Caco-2 (cell line): ENCODE measurements around the gene ZNF577. TPM values are rescaled to one million over a fixed set of nuclear protein-coding genes. Genes with fewer than 3 reads are reported as not detected.

Experiments used
- BruUV-seq: library from RNA; stranded (reverse); fragments of 400-500 nt; replicated peaks from 2 replicates; lab custom pipeline; 2021; lab: Mats Ljungman, UMichigan
- CTCF ChIA-PET: fragments of 300-600 bp; sonication (Branson Sonifier 250); formaldehyde crosslinking; loops from one replicate; lab custom pipeline; 2022; ENCODE audit warnings: antibody characterized with exemption; lab: Charles Lee
- POLR2A ChIA-PET: fragments of 300-600 bp; sonication (Branson Sonifier 250); formaldehyde crosslinking; loops from one replicate; lab custom pipeline; 2022; ENCODE audit warnings: antibody characterized with exemption; lab: Charles Lee
- DNase-seq, 2 experiments: peaks; one replicate each; pipeline versions ENCODE4 v3.0.0 to v3.0.0-alpha.2; 2020 to 2022
- H3K27me3 ChIP-seq: replicated peaks from 2 replicates; pipeline ENCODE4 v1.6.0; 2011; ENCODE audit warnings: low read length; ENCODE audit not compliant: control insufficient read depth, insufficient read depth
- H3K36me3 ChIP-seq: 2 replicates; pipeline ENCODE4 v1.5.1; 2011; ENCODE audit warnings: low read length; ENCODE audit not compliant: control insufficient read depth, insufficient read depth
- H3K4me1 ChIP-seq: fragments of 250-450 bp; sonication (Bioruptor Pico); 2 replicates; pipeline ENCODE4 v1.5.1; 2020; ENCODE audit warnings: mild to moderate bottlenecking
- H3K4me3 ChIP-seq: 2 replicates; pipeline ENCODE4 v1.5.1; 2011; ENCODE audit warnings: low read depth, mild to moderate bottlenecking, control low read depth, low read length
- H3K9me3 ChIP-seq: fragments of 250-450 bp; sonication (Bioruptor Pico); 2 replicates; pipeline ENCODE4 v1.5.1; 2020; ENCODE audit warnings: mild to moderate bottlenecking, moderate library complexity
- H3K27ac Mint-ChIP-seq: one replicate; pipeline ENCODE4 v1.8.0; 2022; ENCODE audit warnings: mixed read lengths; ENCODE audit not compliant: unreplicated experiment
- H3K27me3 Mint-ChIP-seq: one replicate; pipeline ENCODE4 v1.8.0; 2022; ENCODE audit warnings: mixed read lengths; ENCODE audit not compliant: insufficient read depth, unreplicated experiment
- H3K36me3 Mint-ChIP-seq: one replicate; pipeline ENCODE4 v1.8.0; 2022; ENCODE audit warnings: mild to moderate bottlenecking, mixed read lengths; ENCODE audit not compliant: insufficient read depth, unreplicated experiment
- H3K4me1 Mint-ChIP-seq: one replicate; pipeline ENCODE4 v1.8.0; 2022; ENCODE audit warnings: low read depth, mixed read lengths; ENCODE audit not compliant: unreplicated experiment
- H3K4me3 Mint-ChIP-seq: one replicate; pipeline ENCODE4 v1.8.0; 2022; ENCODE audit warnings: mild to moderate bottlenecking, moderate library complexity, mixed read lengths; ENCODE audit not compliant: unreplicated experiment
- H3K9me3 Mint-ChIP-seq: one replicate; pipeline ENCODE4 v1.8.0; 2022; ENCODE audit warnings: mixed read lengths; ENCODE audit not compliant: unreplicated experiment
- CTCF ChIP-seq, 2 experiments: fragments of 200-600 bp in 1 of 2; IDR thresholded peaks; 1 replicate in 1 of 2; 2 replicates in 1 of 2; pipeline versions ENCODE4 v1.5.1 to v1.8.0; 2011 to 2022; ENCODE audit warnings: antibody characterized with exemption in 1 of 2, control low read depth in 1 of 2, inconsistent platforms in 1 of 2, low read depth in 1 of 2, low read length in 1 of 2, mild to moderate bottlenecking in 1 of 2, moderate library complexity in 1 of 2; ENCODE audit not compliant: insufficient read depth in 1 of 2, severe bottlenecking in 1 of 2, unreplicated experiment in 1 of 2
- intact Hi-C: fragments of 100-400 bp; cut with micrococcal nuclease; formaldehyde crosslinking; loops from one replicate; pipeline ENCODE4 v1.10.0; 2022; ENCODE audit not compliant: unreplicated experiment
- total RNA-seq: library from RNA; stranded (reverse); gene quantifications from 2 replicates; pipeline ENCODE4 v1.2.3, GENCODE V29; 2022

Gene ZNF577
- total RNA-seq, 1 experiment from 2014 or later = 7.7 TPM

- CTCF ChIA-PET = no interaction called here
- Mint-ChIP-seq H3K4me1 (peaks cover 7% of the 10 kb centered on the region), H3K36me3 (peaks cover 14% of the 10 kb centered on the region), H3K27ac (no peak overlapping the region), H3K4me3 (no peak overlapping the region), H3K27me3 (no peaks in the 10 kb centered on the region), H3K9me3 (peaks cover 67% of the 10 kb centered on the region)
- Histone ChIP-seq H3K4me1 (no peaks in the 10 kb centered on the region; the same call in 1 of the 2 replicates), H3K27me3 (no peaks in the 10 kb centered on the region), H3K9me3 (peaks cover 78% of the 10 kb centered on the region), H3K4me3 (no peak overlapping the region), H3K36me3 (no peaks in the 10 kb centered on the region; the same call in 1 of the 2 replicates)
- intact Hi-C loops = no loop called here
- TF ChIP-seq CTCF (IDR thresholded peaks at IDR 0.05; ENCODE audit: insufficient read depth in 1 of 2, low read depth in 1 of 2, low read length in 1 of 2, severe bottlenecking in 1 of 2, unreplicated experiment in 1 of 2) = no peak
- DNase-seq = no peak
- POLR2A ChIA-PET = interaction anchor here (0.6 kb wide), 1 partner anchor 30 kb away, joined by 4 read pairs; no protein-coding TSS in a partner anchor
- no TSS peak for BruUV-seq
Measured at GRCh38 chr19:51903192-51903591, 15.4 kb upstream of the ZNF577 start.

GRCh38 chr19:51901860-51902259 is 14.1 kb upstream of the ZNF577 start:
- intact Hi-C loops = no loop called here
- DNase-seq = no peak
- H3K4me1 ChIP-seq = no peaks in the 10 kb centered on the region; the same call in 1 of the 2 replicates
- no peak overlapping the region for H3K27ac Mint-ChIP-seq
- no TSS peak for BruUV-seq
- H3K4me3 Mint-ChIP-seq = no peak overlapping the region
- ChIA-PET CTCF (no interaction called here), POLR2A (no interaction called here)
- peaks cover 7% of the 10 kb centered on the region for H3K4me1 Mint-ChIP-seq
- TF ChIP-seq CTCF (IDR thresholded peaks at IDR 0.05; ENCODE audit: insufficient read depth in 1 of 2, low read depth in 1 of 2, low read length in 1 of 2, severe bottlenecking in 1 of 2, unreplicated experiment in 1 of 2) = no peak
- peaks cover 16% of the 10 kb centered on the region for H3K36me3 Mint-ChIP-seq
- no peaks in the 10 kb centered on the region; the same call in 1 of the 2 replicates for H3K36me3 ChIP-seq
- peaks cover 80% of the 10 kb centered on the region for H3K9me3 ChIP-seq
- H3K27me3 Mint-ChIP-seq = no peaks in the 10 kb centered on the region
- H3K27me3 ChIP-seq = no peaks in the 10 kb centered on the region
- H3K4me3 ChIP-seq = no peak overlapping the region
- peaks cover 57% of the 10 kb centered on the region for H3K9me3 Mint-ChIP-seq

GRCh38 chr19:51891193-51891747 is 3.5 kb upstream of the ZNF577 start:
- BruUV-seq = no TSS peak
- Mint-ChIP-seq H3K9me3 (peaks cover 71% of the 10 kb centered on the region), H3K36me3 (peaks cover 47% of the 10 kb centered on the region), H3K4me3 (no peak overlapping the region), H3K4me1 (no peaks in the 10 kb centered on the region), H3K27me3 (no peaks in the 10 kb centered on the region), H3K27ac (no peak overlapping the region)
- Histone ChIP-seq H3K4me3 (no peak overlapping the region), H3K9me3 (peaks cover 57% of the 10 kb centered on the region), H3K36me3 (peaks cover 6% of the 10 kb centered on the region), H3K27me3 (no peaks in the 10 kb centered on the region), H3K4me1 (0 out of 2 replicates have a peak, but pooled peaks cover 3% of the 10 kb centered on the region)
- ChIA-PET POLR2A (no interaction called here), CTCF (no interaction called here)
- no peak for DNase-seq
- intact Hi-C loops = no loop called here
- no peak for TF ChIP-seq CTCF (IDR thresholded peaks at IDR 0.05; ENCODE audit: insufficient read depth in 1 of 2, low read depth in 1 of 2, low read length in 1 of 2, severe bottlenecking in 1 of 2, unreplicated experiment in 1 of 2)
